ENCODE results near the gene DDR2.

DDR2 gene

GRCh38 chr1:162629077-162629627 lies 3.1 kb upstream of the DDR2 start:
- Histone ChIP-seq H3K79me2 (ENCODE audit: insufficient read depth, low read length) (no peaks in the 10 kb centered on the region), H3K27ac (ENCODE audit: low read length) (no peak overlapping the region), H3K9me3 (ENCODE audit: insufficient read depth, low read length, severe bottlenecking) (no peaks in the 10 kb centered on the region), H4K20me1 (ENCODE audit: insufficient read depth, low read length) (no peaks in the 10 kb centered on the region), H3K27me3 (ENCODE audit: insufficient read depth, low read length, poor library complexity) (peaks cover 2% of the 10 kb centered on the region), H3K4me2 (ENCODE audit: insufficient read depth, low read length) (no peak overlapping the region), H3K36me3 (ENCODE audit: insufficient read depth, low read length) (no peaks in the 10 kb centered on the region), H3K4me3 (ENCODE audit: low read depth in 1 of 2, low read length in 2 of 2) (no peak overlapping the region), H2AFZ (ENCODE audit: low read depth, low read length) (no peak overlapping the region), H3K9ac (ENCODE audit: low read depth, low read length) (no peak overlapping the region), H3K4me1 (ENCODE audit: insufficient read depth, low read length) (no peaks in the 10 kb centered on the region)
- no peak for ATAC-seq (ENCODE audit: insufficient read depth, low read depth)
- no peak for DNase-seq
- TF ChIP-seq EZH2 (IDR thresholded peaks at IDR 0.05; ENCODE audit: borderline replicate concordance, low read depth, low read length, severe bottlenecking), result no peak
- TF ChIP-seq, protein P1, sequence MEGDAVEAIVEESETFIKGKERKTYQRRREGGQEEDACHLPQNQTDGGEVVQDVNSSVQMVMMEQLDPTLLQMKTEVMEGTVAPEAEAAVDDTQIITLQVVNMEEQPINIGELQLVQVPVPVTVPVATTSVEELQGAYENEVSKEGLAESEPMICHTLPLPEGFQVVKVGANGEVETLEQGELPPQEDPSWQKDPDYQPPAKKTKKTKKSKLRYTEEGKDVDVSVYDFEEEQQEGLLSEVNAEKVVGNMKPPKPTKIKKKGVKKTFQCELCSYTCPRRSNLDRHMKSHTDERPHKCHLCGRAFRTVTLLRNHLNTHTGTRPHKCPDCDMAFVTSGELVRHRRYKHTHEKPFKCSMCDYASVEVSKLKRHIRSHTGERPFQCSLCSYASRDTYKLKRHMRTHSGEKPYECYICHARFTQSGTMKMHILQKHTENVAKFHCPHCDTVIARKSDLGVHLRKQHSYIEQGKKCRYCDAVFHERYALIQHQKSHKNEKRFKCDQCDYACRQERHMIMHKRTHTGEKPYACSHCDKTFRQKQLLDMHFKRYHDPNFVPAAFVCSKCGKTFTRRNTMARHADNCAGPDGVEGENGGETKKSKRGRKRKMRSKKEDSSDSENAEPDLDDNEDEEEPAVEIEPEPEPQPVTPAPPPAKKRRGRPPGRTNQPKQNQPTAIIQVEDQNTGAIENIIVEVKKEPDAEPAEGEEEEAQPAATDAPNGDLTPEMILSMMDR (IDR thresholded peaks at IDR 0.05; ENCODE audit: borderline replicate concordance, extremely low read depth, low read length, poor library complexity, severe bottlenecking), result no peak

DNA sequence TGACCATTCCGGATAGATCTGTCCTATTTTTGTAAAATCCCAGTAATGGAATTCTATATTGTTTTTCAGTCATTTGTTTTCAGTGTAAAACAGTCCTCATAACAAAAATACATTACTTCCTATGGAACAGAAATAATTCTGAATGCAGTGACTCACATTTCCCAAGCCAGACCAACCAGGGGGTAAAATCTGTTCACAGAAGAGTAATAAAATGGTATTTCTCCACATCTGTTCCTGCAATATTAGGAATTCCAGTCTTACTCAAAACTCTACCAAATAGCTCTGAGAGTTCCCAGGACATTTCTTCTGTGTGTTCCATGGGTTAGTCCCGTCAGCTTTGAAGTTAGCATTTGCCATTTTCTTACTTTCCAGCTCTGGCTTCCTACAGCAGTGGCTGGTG lies 2.6 kb upstream of the DDR2 start:
- ATAC-seq (ENCODE audit: insufficient read depth, low read depth), result no peak
- no peak overlapping the region for H3K9ac ChIP-seq (ENCODE audit: low read depth, low read length)
- H3K4me3 ChIP-seq (ENCODE audit: low read depth in 1 of 2, low read length in 2 of 2), result no peak overlapping the region
- no peaks in the 10 kb centered on the region for H3K79me2 ChIP-seq (ENCODE audit: insufficient read depth, low read length)
- H3K27me3 ChIP-seq (ENCODE audit: insufficient read depth, low read length, poor library complexity), result peaks cover 2% of the 10 kb centered on the region
- H2AFZ ChIP-seq (ENCODE audit: low read depth, low read length), result no peak overlapping the region
- H3K36me3 ChIP-seq (ENCODE audit: insufficient read depth, low read length), result no peaks in the 10 kb centered on the region
- no peak for DNase-seq
- no peak for TF ChIP-seq EZH2 (IDR thresholded peaks at IDR 0.05; ENCODE audit: borderline replicate concordance, low read depth, low read length, severe bottlenecking)
- TF ChIP-seq, protein P1 (IDR thresholded peaks at IDR 0.05; ENCODE audit: borderline replicate concordance, extremely low read depth, low read length, poor library complexity, severe bottlenecking), result no peak
- H3K27ac ChIP-seq (ENCODE audit: low read length), result no peak overlapping the region
- no peaks in the 10 kb centered on the region for H4K20me1 ChIP-seq (ENCODE audit: insufficient read depth, low read length)
- H3K9me3 ChIP-seq (ENCODE audit: insufficient read depth, low read length, severe bottlenecking), result no peaks in the 10 kb centered on the region
- H3K4me1 ChIP-seq (ENCODE audit: insufficient read depth, low read length), result no peaks in the 10 kb centered on the region
- H3K4me2 ChIP-seq (ENCODE audit: insufficient read depth, low read length), result no peak overlapping the region

- Histone ChIP-seq H3K4me3 (ENCODE audit: low read depth in 1 of 2, low read length in 2 of 2) (no peak overlapping the region), H3K4me2 (ENCODE audit: insufficient read depth, low read length) (no peak overlapping the region), H3K36me3 (ENCODE audit: insufficient read depth, low read length) (no peaks in the 10 kb centered on the region), H2AFZ (ENCODE audit: low read depth, low read length) (no peak overlapping the region), H3K9ac (ENCODE audit: low read depth, low read length) (no peak overlapping the region), H3K4me1 (ENCODE audit: insufficient read depth, low read length) (no peaks in the 10 kb centered on the region), H4K20me1 (ENCODE audit: insufficient read depth, low read length) (no peaks in the 10 kb centered on the region), H3K27me3 (ENCODE audit: insufficient read depth, low read length, poor library complexity) (peaks cover 10% of the 10 kb centered on the region), H3K9me3 (ENCODE audit: insufficient read depth, low read length, severe bottlenecking) (no peaks in the 10 kb centered on the region), H3K79me2 (ENCODE audit: insufficient read depth, low read length) (no peaks in the 10 kb centered on the region), H3K27ac (ENCODE audit: low read length) (no peak overlapping the region)
- no peak for DNase-seq
- ATAC-seq (ENCODE audit: insufficient read depth, low read depth), result no peak
- TF ChIP-seq EZH2 (IDR thresholded peaks at IDR 0.05; ENCODE audit: borderline replicate concordance, low read depth, low read length, severe bottlenecking), result no peak
- TF ChIP-seq, protein P1 (IDR thresholded peaks at IDR 0.05; ENCODE audit: borderline replicate concordance, extremely low read depth, low read length, poor library complexity, severe bottlenecking), result no peak
These were observed 595 bp upstream of the DDR2 start for GRCh38 chr1:162631546-162632191.

Measured in DND-41 (cell line).